Fibroblast of lung (primary cell): ENCODE data around the gene CBLC. TPM values are rescaled to one million over a fixed set of nuclear protein-coding genes. Genes with fewer than 3 reads are reported as not detected.

ENCODE experiments used
- DNase-seq, 2 donors: peaks; one replicate each; pipeline versions ENCODE4 v3.0.0 to v3.0.0-alpha.2; 2010; ENCODE audit warnings: low read depth in 2 of 2
- H2AFZ ChIP-seq: 2 replicates; pipeline ENCODE4 v1.5.1; 2012; ENCODE audit warnings: low read length, control low read depth, inconsistent platforms
- H3K27ac ChIP-seq: 2 replicates; pipeline ENCODE4 v1.5.1; 2011; ENCODE audit warnings: low read length, control low read depth; ENCODE audit not compliant: insufficient read depth
- H3K27me3 ChIP-seq: 2 replicates; pipeline ENCODE4 v1.5.1; 2011; ENCODE audit warnings: mild to moderate bottlenecking, low read length; ENCODE audit not compliant: control insufficient read depth, insufficient read depth
- H3K36me3 ChIP-seq: 2 replicates; pipeline ENCODE4 v1.5.1; 2011; ENCODE audit warnings: low read length; ENCODE audit not compliant: control insufficient read depth, insufficient read depth
- H3K4me1 ChIP-seq: 2 replicates; pipeline ENCODE4 v1.5.1; 2011; ENCODE audit warnings: low read length; ENCODE audit not compliant: control insufficient read depth, insufficient read depth; ENCODE audit errors: extremely low read depth
- H3K4me2 ChIP-seq: 2 replicates; pipeline ENCODE4 v1.5.1; 2011; ENCODE audit warnings: low read length, control low read depth; ENCODE audit not compliant: insufficient read depth; ENCODE audit errors: extremely low read depth
- H3K4me3 ChIP-seq, 4 experiments: fragments of 200-600 bp in 1 of 4; sonication (generic) in 1 of 4; replicated peaks in 1 of 4; 2 replicates each; pipeline ENCODE4 v1.5.1; 2011 to 2016; ENCODE audit warnings: low read length in 4 of 4, low read depth in 3 of 4, mild to moderate bottlenecking in 3 of 4, control low read depth in 2 of 4, inconsistent platforms in 1 of 4, mixed read lengths in 1 of 4; ENCODE audit not compliant: insufficient read depth in 1 of 4; ENCODE audit errors: control extremely low read depth in 1 of 4
- H3K79me2 ChIP-seq: 2 replicates; pipeline ENCODE4 v1.5.1; 2012; ENCODE audit warnings: mild to moderate bottlenecking, low read length, inconsistent platforms; ENCODE audit not compliant: control insufficient read depth, insufficient read depth
- H3K9ac ChIP-seq: 2 replicates; pipeline ENCODE4 v1.5.1; 2011; ENCODE audit warnings: mild to moderate bottlenecking, low read length, control low read depth; ENCODE audit not compliant: insufficient read depth
- H3K9me3 ChIP-seq: 2 replicates; pipeline ENCODE4 v1.5.1; 2012; ENCODE audit warnings: low read depth, low read length; ENCODE audit not compliant: control insufficient read depth, insufficient read depth
- H4K20me1 ChIP-seq: 2 replicates; pipeline ENCODE4 v1.5.1; 2011; ENCODE audit warnings: low read length; ENCODE audit not compliant: control insufficient read depth, insufficient read depth; ENCODE audit errors: extremely low read depth
- EZH2 ChIP-seq: IDR thresholded peaks from 2 replicates; pipeline ENCODE4 v1.5.1; 2012; ENCODE audit warnings: low read length, control low read depth, mild to moderate bottlenecking; ENCODE audit errors: missing control alignments
- polyA plus RNA-seq, 2 donors: library from polyadenylated mRNA; depleted of rRNA in 1 of 2; stranded (reverse) in 1 of 2; unstranded in 1 of 2; fragments of >200 nt; gene quantifications; 2 replicates each; pipeline ENCODE4 v1.2.1, GENCODE V29; 2011 to 2012; ENCODE audit warnings: missing spikeins in 1 of 2
- total RNA-seq: library from RNA; depleted of rRNA; stranded (reverse); fragments of >200 nt; gene quantifications from 2 replicates; pipeline ENCODE4 v1.2.1, GENCODE V29; 2014
- TF ChIP-seq, protein P1 (sequence below), 2 donors: IDR thresholded peaks in 1 of 2; conservative IDR thresholded peaks in 1 of 2; 1 replicate in 1 of 2; 2 replicates in 1 of 2; pipeline ENCODE4 v1.5.1; 2011 to 2012; ENCODE audit warnings: low read length in 2 of 2, control low read depth in 1 of 2, inconsistent platforms in 1 of 2, low read depth in 1 of 2, mild to moderate bottlenecking in 1 of 2

The CBLC gene
- total and polyA plus RNA-seq, 2 donors (not counting 1 experiment from before 2014, with no cell fraction given): 0.33 TPM; not detected in 1

DNA sequence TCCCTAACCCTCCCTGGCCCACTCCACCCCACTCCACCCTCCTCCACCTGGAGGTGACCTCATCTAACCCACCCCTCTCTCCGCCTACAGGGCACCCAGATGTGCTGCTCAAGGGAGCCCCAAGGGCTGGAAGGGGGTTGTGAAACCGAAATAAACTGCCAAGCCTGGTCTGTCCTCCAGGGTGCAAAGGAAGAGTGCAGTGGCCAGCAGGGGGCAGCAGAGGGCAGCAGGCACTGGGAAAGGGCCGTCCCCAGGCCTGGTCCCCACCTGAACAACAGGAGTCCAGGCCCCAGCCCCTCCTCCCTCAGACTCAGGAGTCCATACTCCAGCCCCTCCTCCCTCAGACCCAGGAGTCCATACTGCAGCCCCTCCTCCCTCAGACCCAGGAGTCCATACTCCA lies 22.8 kb downstream of the CBLC start:
- peak; percentile 47 to 70 for DNase-seq
- no peaks in the 10 kb centered on the region for H3K79me2 ChIP-seq
- H3K9me3 ChIP-seq: no peaks in the 10 kb centered on the region
- no peak overlapping the region for H3K4me2 ChIP-seq
- no peak overlapping the region for H3K4me3 ChIP-seq
- no peaks in the 10 kb centered on the region for H3K27me3 ChIP-seq
- H2AFZ ChIP-seq: no peak overlapping the region
- no peak overlapping the region for H3K27ac ChIP-seq
- H4K20me1 ChIP-seq: no peaks in the 10 kb centered on the region
- H3K9ac ChIP-seq: no peak overlapping the region
- H3K4me1 ChIP-seq: no peaks in the 10 kb centered on the region
- no peak for TF ChIP-seq EZH2
- TF ChIP-seq, protein P1, sequence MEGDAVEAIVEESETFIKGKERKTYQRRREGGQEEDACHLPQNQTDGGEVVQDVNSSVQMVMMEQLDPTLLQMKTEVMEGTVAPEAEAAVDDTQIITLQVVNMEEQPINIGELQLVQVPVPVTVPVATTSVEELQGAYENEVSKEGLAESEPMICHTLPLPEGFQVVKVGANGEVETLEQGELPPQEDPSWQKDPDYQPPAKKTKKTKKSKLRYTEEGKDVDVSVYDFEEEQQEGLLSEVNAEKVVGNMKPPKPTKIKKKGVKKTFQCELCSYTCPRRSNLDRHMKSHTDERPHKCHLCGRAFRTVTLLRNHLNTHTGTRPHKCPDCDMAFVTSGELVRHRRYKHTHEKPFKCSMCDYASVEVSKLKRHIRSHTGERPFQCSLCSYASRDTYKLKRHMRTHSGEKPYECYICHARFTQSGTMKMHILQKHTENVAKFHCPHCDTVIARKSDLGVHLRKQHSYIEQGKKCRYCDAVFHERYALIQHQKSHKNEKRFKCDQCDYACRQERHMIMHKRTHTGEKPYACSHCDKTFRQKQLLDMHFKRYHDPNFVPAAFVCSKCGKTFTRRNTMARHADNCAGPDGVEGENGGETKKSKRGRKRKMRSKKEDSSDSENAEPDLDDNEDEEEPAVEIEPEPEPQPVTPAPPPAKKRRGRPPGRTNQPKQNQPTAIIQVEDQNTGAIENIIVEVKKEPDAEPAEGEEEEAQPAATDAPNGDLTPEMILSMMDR (conservative IDR thresholded peaks at IDR 0.05 in 1 of 2, IDR thresholded peaks at IDR 0.05 in 1 of 2; ENCODE audit: low read depth in 1 of 2, low read length in 2 of 2): peak; percentile 89 to 97
- H3K36me3 ChIP-seq: no peaks in the 10 kb centered on the region

DNA sequence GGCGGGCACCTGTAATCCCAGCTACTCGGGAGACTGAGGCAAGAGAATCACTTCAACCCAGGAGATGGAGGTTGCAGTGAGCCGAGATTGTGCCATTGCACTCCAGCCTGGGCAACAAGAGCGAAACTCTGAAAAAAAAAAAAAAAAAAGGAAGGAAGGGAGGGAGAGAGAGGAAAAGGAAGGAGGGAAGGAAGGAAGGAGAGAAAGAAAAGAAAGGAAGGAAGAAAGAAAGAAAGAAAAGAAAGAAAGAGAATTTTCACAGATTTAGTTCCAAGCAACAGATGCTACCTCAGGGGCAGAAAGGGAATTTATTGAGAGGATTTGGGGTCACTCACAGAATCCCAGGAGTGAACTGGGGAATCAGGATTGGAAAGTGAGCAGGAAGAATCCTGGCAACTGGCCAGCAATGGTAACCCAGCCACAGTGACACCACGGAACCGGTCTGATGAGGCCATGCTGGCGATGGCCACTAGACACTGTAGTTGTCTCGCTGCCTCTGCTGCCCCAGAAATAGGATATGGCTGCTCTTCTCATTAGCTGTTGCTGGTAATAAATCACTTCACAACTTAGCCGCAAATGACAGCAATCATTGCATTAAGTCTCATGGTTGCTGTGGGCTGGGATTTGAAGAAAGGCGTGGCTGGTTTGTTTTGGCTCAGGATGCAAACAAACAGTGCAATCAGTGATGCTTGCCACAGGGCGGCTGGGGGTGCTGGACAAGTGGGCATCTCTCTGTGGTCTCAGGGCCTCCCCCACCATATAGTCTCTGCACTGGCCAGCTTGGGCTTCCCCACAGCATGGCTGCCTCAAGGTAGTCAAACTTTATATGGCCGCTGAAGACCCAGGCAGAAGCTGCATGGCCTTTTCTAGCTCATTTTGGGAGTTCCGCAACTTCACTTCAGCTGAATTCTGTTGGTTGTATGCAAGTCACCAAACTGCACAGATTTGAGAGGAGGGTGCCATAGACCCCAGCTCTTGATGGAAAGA lies 26.0 kb downstream of the CBLC start:
- no peak overlapping the region for H3K9ac ChIP-seq
- no peak overlapping the region for H3K27ac ChIP-seq
- no peak overlapping the region for H3K4me2 ChIP-seq
- no peak for TF ChIP-seq EZH2
- TF ChIP-seq, protein P1 (conservative IDR thresholded peaks at IDR 0.05 in 1 of 2, IDR thresholded peaks at IDR 0.05 in 1 of 2; ENCODE audit: low read depth in 1 of 2, low read length in 2 of 2): no peak
- no peak overlapping the region for H3K4me3 ChIP-seq
- no peaks in the 10 kb centered on the region for H3K27me3 ChIP-seq
- H3K9me3 ChIP-seq: no peaks in the 10 kb centered on the region
- no peaks in the 10 kb centered on the region for H4K20me1 ChIP-seq
- DNase-seq: no peak
- peaks cover 6% of the 10 kb centered on the region for H3K4me1 ChIP-seq
- H3K36me3 ChIP-seq: no peaks in the 10 kb centered on the region
- no peaks in the 10 kb centered on the region for H3K79me2 ChIP-seq
- H2AFZ ChIP-seq: no peak overlapping the region

DNA sequence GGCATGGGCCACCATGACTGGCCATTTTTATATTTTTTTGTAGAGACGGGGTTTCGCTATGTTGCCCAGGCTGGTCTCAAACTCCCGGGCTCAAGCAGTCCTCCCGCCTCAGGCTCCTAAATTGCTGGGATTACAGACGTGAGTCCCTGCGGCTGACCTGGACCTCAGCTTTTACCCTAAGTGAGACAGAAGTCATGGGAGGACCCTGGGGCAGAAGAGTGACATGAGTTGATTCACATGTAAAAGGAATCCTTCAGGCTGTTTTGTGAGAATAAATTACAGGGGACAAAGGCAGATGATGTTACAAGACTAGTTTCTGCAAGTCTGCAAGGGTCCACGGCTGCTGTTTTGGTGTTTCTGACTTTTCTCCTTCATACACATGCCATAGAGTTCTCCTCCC lies 28.6 kb downstream of the CBLC start:
- no peak overlapping the region for H3K27ac ChIP-seq
- H3K79me2 ChIP-seq: no peaks in the 10 kb centered on the region
- TF ChIP-seq, protein P1 (conservative IDR thresholded peaks at IDR 0.05 in 1 of 2, IDR thresholded peaks at IDR 0.05 in 1 of 2; ENCODE audit: low read depth in 1 of 2, low read length in 2 of 2): no peak
- no peak for TF ChIP-seq EZH2
- H3K4me3 ChIP-seq: no peak overlapping the region
- no peaks in the 10 kb centered on the region for H3K27me3 ChIP-seq
- no peaks in the 10 kb centered on the region for H3K36me3 ChIP-seq
- H3K4me1 ChIP-seq: peaks cover 11% of the 10 kb centered on the region
- no peaks in the 10 kb centered on the region for H4K20me1 ChIP-seq
- no peak for DNase-seq
- H2AFZ ChIP-seq: no peak overlapping the region
- H3K9ac ChIP-seq: no peak overlapping the region
- no peak overlapping the region for H3K4me2 ChIP-seq
- no peaks in the 10 kb centered on the region for H3K9me3 ChIP-seq
